GM23248 (cell line): Measurements from ENCODE around the gene VPS13D.

Experiments
- EZH2 ChIP-seq: fragments of 200-600 bp; sonication (generic); IDR thresholded peaks from 2 replicates; pipeline ENCODE4 v1.6.1; 2018; ENCODE audit warnings: antibody characterized with exemption, mild to moderate bottlenecking; ENCODE audit not compliant: insufficient read depth, poor library complexity, severe bottlenecking
- EZH2phosphoT487 ChIP-seq: fragments of 200-600 bp; sonication (generic); IDR thresholded peaks from 2 replicates; pipeline ENCODE4 v1.6.1; 2018; ENCODE audit warnings: antibody characterized with exemption, moderate library complexity, mild to moderate bottlenecking, low read depth; ENCODE audit not compliant: insufficient read depth

DNA sequence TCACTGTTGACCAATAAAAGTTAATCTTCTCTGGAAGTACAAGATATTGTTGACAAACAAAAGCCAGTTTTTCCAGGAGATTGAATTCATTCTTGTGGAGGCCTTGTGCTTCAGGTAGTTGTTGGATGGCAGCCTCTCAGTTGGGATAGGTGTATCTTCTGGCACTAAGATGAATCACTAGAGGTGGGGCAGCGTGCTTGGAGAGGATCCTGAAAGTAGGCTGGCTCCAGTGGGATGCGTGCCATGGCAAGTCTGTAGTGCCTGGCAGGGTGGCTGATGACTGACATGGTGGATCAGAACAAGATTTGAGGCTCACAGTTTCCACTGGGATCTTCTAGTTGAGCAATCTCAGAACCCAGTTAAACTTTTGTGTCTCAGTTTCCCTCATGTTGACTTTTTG lies 2.4 kb downstream of the VPS13D start:
- TF ChIP-seq EZH2: no peak
- TF ChIP-seq EZH2phosphoT487: no peak
